PC-3 (cell line): ENCODE measurements around the gene RPS6KA2.

Experiments used
- EZH2 ChIP-seq: fragments of 300-600 bp; sonication (generic); IDR thresholded peaks from one replicate; pipeline ENCODE4 v1.6.1; 2017; ENCODE audit warnings: antibody characterized with exemption, mild to moderate bottlenecking, low read length; ENCODE audit not compliant: unreplicated experiment
- EZH2phosphoT487 ChIP-seq: fragments of 300-600 bp; sonication (generic); IDR thresholded peaks from 2 replicates; pipeline ENCODE4 v1.6.1; 2018; ENCODE audit warnings: mild to moderate bottlenecking, antibody characterized with exemption, low read length, borderline replicate concordance
- TF ChIP-seq, protein P1 (sequence below): fragments of 300-600 bp; sonication (generic); conservative IDR thresholded peaks from 2 replicates; pipeline ENCODE4 v1.5.1; 2017; ENCODE audit warnings: antibody characterized with exemption, low read depth, mild to moderate bottlenecking, low read length

DNA sequence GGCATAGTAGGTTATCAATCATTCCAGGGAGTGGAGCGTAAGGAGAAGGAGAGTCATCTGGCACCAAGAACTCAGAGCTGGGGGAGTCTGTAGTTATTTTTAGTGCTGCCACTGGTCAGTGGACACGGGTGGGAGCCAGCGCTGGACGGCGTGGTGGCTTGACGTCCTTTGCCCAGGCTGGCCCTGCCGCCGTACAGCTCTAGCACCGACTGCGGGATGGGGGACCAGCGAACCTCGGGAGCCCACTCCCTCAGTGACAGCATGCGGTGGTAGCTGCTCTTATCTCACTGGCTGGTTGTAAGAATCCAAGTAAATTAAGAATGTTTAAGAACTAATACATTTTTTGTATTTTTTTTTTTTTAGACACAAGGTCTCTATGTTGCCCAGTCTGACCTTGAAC is 32.5 kb upstream of the RPS6KA2 start:
- TF ChIP-seq, protein P1, sequence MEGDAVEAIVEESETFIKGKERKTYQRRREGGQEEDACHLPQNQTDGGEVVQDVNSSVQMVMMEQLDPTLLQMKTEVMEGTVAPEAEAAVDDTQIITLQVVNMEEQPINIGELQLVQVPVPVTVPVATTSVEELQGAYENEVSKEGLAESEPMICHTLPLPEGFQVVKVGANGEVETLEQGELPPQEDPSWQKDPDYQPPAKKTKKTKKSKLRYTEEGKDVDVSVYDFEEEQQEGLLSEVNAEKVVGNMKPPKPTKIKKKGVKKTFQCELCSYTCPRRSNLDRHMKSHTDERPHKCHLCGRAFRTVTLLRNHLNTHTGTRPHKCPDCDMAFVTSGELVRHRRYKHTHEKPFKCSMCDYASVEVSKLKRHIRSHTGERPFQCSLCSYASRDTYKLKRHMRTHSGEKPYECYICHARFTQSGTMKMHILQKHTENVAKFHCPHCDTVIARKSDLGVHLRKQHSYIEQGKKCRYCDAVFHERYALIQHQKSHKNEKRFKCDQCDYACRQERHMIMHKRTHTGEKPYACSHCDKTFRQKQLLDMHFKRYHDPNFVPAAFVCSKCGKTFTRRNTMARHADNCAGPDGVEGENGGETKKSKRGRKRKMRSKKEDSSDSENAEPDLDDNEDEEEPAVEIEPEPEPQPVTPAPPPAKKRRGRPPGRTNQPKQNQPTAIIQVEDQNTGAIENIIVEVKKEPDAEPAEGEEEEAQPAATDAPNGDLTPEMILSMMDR: no peak
- no peak for TF ChIP-seq EZH2phosphoT487
- TF ChIP-seq EZH2: no peak
